OCI-LY7 (cell line): ENCODE data around the gene GABRG2.

Source experiments
- CTCF ChIP-seq: fragments of 200-600 bp; sonication (generic); conservative IDR thresholded peaks from 2 replicates; pipeline ENCODE4 v1.5.1; 2014; ENCODE audit warnings: mild to moderate bottlenecking, antibody characterized with exemption, low read length, moderate library complexity, mixed read lengths
- EZH2phosphoT487 ChIP-seq: fragments of 200-600 bp; sonication (generic); IDR thresholded peaks from 2 replicates; pipeline ENCODE4 v1.6.1; 2018; ENCODE audit warnings: low read depth, borderline replicate concordance, mild to moderate bottlenecking, mixed run types, antibody characterized with exemption, low read length, moderate library complexity, mixed read lengths

GRCh38 chr5:162078805-162079204, 11.2 kb downstream of the GABRG2 start:
- no peak for TF ChIP-seq CTCF
- no peak for TF ChIP-seq EZH2phosphoT487
